ENCODE data around the gene CDCP2. TPM values are rescaled to one million over a fixed set of nuclear protein-coding genes. Genes with fewer than 3 reads are reported as not detected.

Gene CDCP2
- total and polyA plus RNA-seq, 2 experiments from 2014 or later = not detected

GRCh38 chr1:54124472-54124871, 28.3 kb downstream of the CDCP2 start (continued):
- no peak for TF ChIP-seq ZNF462 (CRISPR knock-in tag; IDR thresholded peaks at IDR 0.05)
- TF ChIP-seq POLR2AphosphoS5 (IDR thresholded peaks at IDR 0.05; ENCODE audit: low read depth) = no peak
- TF ChIP-seq ZNF331 (CRISPR knock-in tag; IDR thresholded peaks at IDR 0.05; ENCODE audit: low read depth) = no peak
- no peak for TF ChIP-seq ZNF114 (CRISPR knock-in tag; IDR thresholded peaks at IDR 0.05)
- no peak for TF ChIP-seq NANOG (IDR thresholded peaks at IDR 0.05; ENCODE audit: borderline replicate concordance)
- no peak for TF ChIP-seq CREB1 (CRISPR knock-in tag; IDR thresholded peaks at IDR 0.05; ENCODE audit: low read depth)

- no peak overlapping the region for H3K27ac Mint-ChIP-seq
- 0 out of 3 replicates have a peak, but pooled peaks cover 4% of the 10 kb centered on the region for H3K36me3 Mint-ChIP-seq (ENCODE audit: low read depth)
- Histone ChIP-seq H3K4me3 (no peak overlapping the region), H3K27me3 (ENCODE audit: insufficient read depth) (peaks cover 14% of the 10 kb centered on the region), H4K20me1 (replicated peaks; ENCODE audit: insufficient read depth) (no peaks in the 10 kb centered on the region), H3K4me2 (no peak overlapping the region), H3K79me2 (replicated peaks; ENCODE audit: insufficient read depth) (no peaks in the 10 kb centered on the region), H3K9me2 (ENCODE audit: insufficient read depth) (no peaks in the 10 kb centered on the region), H3K27ac (ENCODE audit: low read depth) (no peak overlapping the region), H3K36me3 (ENCODE audit: insufficient read depth) (no peaks in the 10 kb centered on the region), H3K4me1 (ENCODE audit: insufficient read depth) (peaks cover 9% of the 10 kb centered on the region; the same call in 1 of the 2 replicates), H3F3A (replicated peaks; ENCODE audit: low read depth) (no peaks in the 10 kb centered on the region), H2AFZ (no peak overlapping the region)
- H3K4me3 Mint-ChIP-seq = no peak overlapping the region
- H3K4me1 Mint-ChIP-seq = peaks cover 20% of the 10 kb centered on the region
- H3K27me3 Mint-ChIP-seq (ENCODE audit: insufficient read depth, low read depth, poor library complexity) = peaks cover 18% of the 10 kb centered on the region
- no peak for ATAC-seq
- no peaks in the 10 kb centered on the region; the same call in 2 of the 3 replicates for H3K9me3 Mint-ChIP-seq
- DNase-seq (ENCODE audit: low spot score) = no peak
- TF ChIP-seq NANOG (IDR thresholded peaks at IDR 0.05; ENCODE audit: borderline replicate concordance) (no peak), EZH2 (IDR thresholded peaks at IDR 0.05; ENCODE audit: low read depth, unreplicated experiment) (no peak), CREB1 (CRISPR knock-in tag; IDR thresholded peaks at IDR 0.05; ENCODE audit: low read depth) (no peak), REST (IDR thresholded peaks at IDR 0.05; ENCODE audit: unreplicated experiment) (no peak), ZNF114 (CRISPR knock-in tag; IDR thresholded peaks at IDR 0.05) (no peak), JUNB (IDR thresholded peaks at IDR 0.05; ENCODE audit: unreplicated experiment) (no peak), EZH2phosphoT487 (IDR thresholded peaks at IDR 0.05; ENCODE audit: unreplicated experiment) (no peak), ZNF331 (CRISPR knock-in tag; IDR thresholded peaks at IDR 0.05; ENCODE audit: low read depth) (no peak)
These were observed 29.8 kb downstream of the CDCP2 start for GRCh38 chr1:54122992-54123391.

Data from GM23338 (cell line).